DMS79 treated with DMSO at 0.1 percent for 48 hours (cell line): Measurements from ENCODE around the gene EPHA4.

Experiments
- DNase-seq: peaks from one replicate; lab custom pipeline; 2025; lab: John Stamatoyannopoulos, UW

The EPHA4 gene

DNA sequence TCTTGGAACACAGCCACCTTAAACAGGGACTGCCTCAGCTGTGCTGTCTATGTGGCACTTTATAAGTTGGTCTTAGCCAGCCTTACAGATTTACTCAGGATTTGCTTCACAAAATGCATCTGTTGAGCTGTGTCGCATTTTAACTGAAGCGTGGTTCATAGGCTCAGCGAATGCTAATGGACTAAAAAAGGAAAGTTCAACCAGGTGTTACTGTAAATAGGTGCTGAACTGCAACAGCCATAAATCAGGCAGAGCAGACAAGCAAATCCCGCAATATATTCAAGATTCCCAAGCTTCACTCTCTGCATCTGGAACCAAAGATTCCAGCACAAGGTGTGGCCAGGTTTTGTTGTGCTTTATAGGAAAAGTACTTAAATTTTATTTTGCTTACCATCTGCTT lies 130.0 kb downstream of the EPHA4 start:
- peak; percentile 94 for DNase-seq

DNA sequence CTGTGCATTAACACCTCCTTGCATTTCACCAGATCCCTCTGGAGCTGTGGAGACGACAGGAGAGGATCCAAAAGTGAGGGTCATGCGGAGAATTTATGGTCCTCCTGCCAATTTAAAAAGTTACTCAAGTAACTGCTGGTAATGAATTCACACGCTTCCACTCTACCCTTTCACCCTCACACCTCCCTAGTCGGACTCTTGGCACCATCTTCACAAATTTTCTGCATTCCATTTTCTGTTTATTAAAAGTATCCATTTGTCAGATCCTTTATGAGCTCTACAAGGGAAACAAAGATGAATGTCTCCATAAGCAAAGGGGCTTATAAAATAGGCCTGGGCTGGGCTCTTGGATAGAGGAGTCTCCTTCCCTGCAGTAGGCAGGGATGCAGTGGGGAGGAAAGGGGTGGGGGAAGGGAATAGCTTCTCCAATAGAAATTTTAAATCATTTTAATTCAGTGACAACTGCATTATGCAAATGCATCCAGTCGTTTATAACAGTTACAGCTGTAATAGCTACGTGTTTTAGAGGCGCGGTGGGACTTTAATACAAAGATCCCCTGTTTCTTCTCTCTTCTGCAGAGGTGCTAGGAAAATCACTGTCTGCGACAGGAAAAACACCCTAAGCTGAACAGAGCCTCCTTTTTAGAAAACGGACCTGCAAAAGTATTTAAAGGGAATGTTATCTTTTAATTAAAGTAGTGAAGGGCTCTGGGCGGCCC lies 132.2 kb downstream of the EPHA4 start:
- DNase-seq: no peak

DNA sequence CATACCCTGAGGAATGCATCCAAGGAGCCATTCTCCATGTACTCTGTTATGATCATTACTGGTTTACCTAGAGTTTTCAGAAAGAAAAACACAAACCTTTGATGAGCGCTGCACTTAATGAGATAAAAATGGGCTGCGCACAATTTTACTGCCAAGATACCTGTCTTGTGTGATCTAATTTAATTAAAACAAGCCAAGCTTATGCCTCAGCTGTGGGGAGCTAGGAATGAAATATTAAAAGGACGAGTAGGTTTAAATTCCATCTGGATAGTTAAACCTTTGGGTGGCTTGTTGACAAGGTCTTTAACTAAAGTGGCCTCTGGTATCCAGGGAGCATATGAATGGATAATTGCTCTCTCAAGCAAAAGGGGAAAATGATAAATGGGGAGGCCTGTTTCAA lies 135.0 kb downstream of the EPHA4 start:
- no peak for DNase-seq

DNA sequence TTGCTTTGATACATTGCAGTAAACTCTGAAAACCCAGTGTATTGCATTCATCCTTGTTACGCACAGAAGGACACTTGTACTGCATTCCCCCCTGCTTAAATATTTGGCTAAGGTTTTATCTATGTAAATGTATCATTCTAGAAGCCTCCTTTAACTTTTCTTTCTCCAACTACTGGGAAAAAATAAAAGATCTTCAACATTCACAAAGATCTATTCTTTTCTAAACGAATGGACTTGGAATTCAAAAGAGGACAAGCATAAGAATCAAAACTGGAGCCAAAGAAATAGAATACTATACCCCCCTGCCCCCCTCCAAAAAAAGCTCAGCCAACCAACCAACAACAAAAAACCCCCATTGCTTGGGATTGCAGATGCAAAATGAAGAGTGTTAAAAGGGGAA lies 136.9 kb downstream of the EPHA4 start:
- DNase-seq: no peak

DNA sequence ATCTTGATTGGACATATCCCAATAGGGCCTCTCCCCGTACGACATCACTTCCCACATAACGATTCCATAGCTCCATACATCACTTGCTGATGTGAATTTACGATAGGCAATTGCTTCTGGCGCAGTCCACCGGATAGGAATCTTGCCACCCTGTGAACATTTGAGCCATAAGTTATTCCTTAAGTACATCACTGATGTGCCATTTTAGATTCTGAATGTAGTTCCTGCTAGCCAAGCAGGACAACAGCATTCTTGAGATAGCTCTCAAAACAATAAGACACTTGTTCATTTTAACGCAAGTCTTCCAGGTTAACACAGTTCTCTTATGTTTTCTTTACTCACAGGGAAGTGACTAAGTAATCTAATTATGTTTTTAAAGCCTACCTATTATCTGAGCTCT lies 138.0 kb downstream of the EPHA4 start:
- no peak for DNase-seq

DNA sequence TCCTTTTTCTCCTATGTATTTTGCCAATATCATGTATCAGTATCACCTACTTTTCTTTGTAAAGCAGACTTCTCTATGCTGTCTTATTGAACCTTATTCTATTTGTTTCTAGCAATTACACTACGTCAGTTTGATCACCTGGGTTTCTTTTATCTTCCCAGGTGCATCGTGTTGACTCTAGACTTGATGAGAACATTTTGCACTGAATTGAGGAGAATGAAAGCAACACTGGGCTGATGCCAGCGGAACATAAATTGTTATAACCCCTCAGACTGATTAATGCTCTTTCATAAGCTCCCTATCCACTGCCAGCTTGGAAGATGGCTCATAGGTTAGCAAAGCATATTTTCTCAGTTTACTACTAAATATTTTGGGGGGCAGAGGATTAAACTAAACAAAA lies 140.6 kb downstream of the EPHA4 start:
- no peak for DNase-seq

DNA sequence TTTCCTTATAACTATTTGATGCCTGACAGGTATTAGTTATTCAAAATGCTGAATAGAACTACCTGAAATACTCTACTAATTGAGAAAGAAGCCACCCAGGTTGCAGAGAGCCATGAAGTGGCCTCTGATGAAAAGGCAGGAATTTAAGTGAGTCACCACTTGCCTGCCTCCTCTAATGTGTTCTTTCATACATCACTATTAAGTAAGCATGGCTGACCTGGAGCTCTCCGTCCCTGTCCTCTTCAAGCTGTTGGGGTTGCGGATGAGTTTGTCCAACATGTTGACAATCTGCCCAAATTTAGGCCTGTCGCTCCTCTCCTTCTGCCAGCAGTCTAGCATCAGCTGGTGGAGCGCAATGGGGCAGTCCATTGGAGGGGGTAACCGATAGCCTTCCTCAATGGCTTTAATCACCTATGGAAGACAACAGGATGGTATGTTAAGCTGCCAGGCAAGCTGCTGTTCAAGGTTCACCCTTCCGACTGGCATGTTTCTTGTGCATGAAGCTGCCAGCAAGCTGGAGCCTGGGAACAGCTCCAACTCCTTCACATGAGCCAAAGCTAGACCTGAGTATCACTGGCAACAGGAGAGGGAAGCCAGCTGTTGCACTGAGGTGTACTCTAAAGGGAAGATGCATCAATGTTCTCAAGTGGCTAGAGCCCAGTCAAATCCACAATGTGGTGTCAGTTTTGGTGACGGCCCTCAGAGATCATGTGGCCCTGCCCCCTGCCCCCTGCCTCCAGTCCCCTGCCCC lies 142.2 kb downstream of the EPHA4 start:
- peak; percentile 28 for DNase-seq

DNA sequence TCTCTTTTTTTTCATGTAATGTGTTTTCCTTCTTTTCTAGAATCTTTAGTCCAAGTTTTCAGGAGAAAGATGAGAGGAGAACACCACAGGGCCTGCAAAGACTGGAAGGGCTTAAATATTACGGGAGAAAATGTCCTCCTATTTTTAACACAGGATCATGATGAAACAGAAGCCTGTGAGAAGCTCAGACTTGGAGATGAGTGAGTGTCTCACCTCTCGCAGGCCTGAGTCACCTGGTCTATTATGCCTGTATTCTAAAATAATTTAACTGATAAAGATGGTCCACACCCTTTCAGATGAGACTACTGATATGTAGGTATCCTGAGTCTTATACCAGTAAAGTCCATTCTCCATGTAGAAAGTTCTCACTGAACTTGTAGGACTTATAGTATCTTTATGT lies 143.2 kb downstream of the EPHA4 start:
- no peak for DNase-seq

DNA sequence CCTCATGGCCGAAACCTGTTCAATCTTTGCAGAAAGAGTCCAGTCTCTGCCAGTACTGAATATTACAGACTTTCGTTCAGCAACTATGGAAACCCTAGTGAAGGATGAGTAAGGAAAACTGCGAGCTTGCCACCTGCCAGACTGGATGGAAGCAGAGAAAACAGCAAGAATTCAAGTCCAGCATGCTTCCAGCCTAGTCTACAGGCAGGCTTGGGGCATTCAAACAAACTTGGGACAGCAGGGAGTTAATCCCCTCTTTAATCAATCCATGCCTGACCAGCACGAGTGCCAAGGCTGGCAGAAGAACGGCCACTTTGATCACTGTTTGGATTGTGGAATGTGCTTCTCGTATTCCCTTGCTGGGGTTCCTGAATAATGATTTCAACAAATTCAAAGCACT lies 145.2 kb downstream of the EPHA4 start:
- no peak for DNase-seq

DNA sequence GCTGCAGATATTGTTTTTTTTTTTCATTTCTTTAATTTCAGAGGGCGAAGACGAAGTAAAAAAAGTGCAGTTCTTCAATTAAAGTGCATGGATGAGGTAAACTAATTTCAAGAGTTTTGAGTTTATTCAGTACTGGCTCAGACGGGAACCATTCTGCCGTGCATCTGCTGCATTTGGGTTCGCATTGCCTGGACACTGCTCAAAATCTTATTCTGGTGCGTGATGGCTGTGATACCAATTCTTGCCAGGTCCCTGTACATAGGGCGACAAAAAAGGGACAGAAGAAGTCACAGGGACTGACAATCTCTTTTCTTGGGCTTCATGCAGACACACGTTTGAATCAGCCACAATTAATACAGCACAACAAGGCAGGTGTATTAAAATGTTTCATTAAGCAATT lies 146.2 kb downstream of the EPHA4 start:
- DNase-seq: no peak

DNA sequence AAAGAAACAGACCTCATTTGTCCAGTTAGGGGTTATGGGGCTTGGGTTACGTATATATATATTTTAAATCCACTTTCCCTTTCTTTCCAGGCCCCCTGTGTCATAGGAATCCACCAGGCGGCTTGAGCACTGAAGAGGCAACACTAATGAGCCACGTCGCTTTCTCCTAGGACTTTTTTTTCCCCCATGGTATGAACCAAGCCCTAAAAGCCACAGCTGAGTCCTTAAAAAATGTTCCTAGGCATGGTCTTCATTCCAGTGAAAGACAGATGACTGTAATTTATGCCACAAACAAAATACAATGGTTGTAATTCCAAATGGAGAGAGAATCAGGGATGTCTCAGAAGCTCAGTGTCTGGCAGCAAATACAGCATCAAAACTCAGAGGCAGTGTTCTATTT lies 146.8 kb downstream of the EPHA4 start:
- no peak for DNase-seq

DNA sequence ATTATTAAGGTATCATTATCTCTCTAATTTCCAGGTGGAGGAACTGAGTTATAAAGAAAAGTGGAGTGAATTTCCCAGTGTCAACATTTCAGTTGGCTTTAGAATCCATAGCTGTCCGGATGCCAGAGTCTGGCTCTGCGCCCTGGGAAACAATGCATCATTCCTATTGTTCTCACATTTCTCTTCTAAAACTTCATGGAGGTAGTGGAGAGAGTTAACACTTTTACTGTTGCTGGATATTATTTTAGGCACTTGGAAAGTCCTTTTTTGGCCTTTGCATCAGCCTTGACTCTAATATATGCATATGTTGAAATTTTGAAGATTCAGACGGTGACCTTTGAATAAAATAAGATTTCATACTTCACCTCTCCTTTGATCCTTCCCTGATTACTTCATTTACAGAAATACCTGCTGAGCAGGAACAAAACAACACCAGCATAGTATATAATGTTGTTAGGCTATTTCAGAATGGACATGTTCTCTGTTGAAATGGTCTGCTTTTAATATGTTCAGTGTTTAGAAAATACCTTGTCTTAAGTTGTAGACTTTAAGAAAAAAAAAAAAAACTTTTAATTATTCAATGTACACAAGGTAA lies 148.8 kb downstream of the EPHA4 start:
- no peak for DNase-seq

DNA sequence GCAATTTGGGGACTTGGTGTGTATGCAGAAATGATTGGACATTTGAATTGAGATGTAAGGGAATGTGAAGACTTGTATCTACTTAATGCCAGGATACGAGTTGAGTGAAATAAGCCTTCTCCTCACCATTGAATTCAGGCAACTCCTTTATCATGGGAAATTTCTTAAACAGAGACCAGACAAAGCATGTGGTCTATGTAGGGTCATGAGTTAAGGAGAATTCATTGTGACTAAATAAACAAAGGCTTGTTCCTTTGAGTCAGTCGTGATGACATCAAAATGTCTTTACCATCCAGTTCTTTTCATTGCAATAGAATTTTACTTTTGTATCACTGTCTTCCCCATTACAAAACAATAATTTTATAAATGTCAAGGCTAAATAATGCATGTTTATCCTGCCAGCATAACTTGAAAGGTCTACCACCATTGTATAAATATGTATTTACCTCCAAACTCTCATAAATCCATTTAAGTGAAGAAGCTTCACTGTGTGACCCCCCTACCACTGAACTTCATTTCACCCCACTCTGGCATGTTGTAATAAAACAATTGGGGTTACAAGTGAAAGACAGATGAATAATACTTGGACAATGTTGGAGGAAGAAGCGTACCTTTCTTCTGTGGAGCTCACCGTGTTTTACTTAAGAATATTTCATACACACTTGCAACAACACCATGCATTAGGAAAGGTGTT lies 149.4 kb downstream of the EPHA4 start:
- DNase-seq: no peak

DNA sequence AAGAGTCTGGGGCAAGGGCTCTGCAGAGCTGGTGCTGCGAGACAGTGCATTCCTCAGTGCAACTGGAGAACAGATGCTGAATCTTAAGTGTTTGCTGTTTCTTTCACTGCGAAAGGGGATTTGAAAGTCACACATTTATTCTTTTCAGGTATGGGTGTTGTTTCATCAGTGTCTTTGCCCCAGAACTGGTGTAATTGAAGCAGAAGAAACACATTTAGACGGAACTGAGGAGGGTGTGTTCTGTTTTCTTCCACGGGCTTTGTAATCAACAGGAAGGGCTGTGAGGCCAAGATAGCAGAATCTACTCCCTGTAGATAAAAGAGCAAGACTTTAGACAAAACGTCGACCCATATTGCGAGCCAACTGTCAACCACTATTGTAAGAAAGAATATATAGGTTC lies 151.9 kb downstream of the EPHA4 start:
- DNase-seq: no peak

DNA sequence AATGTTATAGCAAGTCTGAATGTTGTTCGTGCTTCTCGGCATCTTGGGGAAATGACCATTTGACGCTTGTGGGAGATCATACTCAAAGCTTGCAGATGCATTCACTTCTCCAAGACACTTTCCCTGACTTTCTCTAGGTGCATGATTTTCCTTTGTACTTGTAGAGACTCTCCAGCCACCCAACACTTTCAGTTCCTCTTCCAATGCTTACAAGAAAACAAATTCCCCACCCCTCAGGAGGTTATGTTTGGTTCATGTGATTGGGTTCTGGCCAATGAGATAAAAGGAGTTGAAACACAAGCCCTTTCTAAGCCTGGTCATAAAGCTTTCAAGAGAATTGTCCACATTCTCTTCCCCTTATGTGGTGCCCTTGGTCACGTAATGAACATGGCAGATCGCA lies 156.3 kb downstream of the EPHA4 start:
- DNase-seq: no peak

DNA sequence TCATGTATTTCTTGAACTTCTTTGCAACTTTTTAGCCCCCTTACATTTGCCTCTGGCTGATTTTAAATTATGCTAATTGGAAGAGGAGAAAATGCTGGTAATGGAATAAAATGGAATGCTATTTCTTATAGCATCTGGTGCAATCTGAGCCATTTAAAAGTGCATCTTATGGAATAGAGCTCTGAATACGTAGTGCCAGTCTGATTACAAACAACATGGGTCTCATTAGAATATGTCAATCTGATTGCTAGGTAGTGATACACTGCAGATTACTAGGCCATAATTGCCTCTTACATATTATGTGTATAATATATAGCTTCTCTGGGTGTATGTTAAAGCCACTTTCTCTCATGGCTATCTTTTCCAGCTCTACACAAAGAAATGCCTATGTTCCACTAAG lies 159.1 kb downstream of the EPHA4 start:
- no peak for DNase-seq

DNA sequence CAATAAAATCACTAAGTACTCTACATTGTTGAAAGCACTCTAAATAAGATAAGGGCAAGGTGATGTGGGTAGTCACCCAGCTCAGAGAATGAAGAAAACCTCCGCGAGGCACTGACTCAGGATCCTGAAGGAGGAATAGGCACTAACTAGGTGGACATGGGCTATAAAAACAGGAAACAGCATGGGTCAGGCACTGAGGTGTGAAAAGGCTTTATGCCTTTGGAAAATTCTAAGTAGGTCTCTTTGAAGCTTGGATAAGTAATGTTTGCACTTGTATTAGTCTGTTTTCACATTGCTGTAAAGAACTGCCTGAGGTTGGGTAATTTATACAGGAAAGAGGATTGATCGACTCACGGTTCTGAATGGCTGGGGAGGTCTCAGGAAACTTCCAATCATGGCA lies 161.6 kb downstream of the EPHA4 start:
- DNase-seq: no peak

DNA sequence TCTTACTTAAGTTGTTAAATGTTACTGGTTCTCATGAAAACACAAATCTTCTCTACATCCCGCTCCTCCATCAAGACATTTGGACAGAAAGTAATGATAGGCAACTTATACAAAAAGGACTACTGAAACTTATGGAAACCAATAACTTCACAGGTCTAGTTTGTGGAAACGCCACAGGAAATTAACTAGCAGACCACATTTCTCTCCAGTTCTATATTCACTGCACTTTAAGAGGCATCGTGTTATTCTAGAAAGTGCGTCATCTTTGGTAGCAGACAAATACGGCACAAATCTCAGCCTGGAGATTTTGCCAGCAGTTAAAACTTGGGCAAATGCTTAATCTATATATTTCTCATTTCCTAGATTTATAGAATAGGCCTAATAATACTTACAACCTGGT lies 164.3 kb downstream of the EPHA4 start:
- DNase-seq: no peak

DNA sequence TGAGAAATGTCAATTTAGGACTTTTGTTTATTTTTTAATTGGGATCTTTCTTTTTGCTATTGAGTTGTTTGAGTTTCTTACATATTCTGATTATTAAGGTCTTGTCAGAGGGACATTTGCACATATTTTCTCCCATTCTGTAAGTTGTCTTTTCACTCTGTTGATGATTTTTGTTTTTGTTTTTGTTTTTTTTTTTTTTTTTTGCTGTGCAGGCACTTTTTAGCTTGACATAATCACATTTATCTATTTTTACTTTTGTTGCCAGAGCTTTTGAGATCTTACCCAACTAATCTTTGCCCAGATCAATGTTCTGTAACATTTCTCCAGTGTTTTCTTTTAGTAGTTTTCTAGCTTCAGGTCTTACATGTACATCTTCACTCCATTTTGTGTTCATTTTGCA lies 166.6 kb downstream of the EPHA4 start:
- DNase-seq: no peak

DNA sequence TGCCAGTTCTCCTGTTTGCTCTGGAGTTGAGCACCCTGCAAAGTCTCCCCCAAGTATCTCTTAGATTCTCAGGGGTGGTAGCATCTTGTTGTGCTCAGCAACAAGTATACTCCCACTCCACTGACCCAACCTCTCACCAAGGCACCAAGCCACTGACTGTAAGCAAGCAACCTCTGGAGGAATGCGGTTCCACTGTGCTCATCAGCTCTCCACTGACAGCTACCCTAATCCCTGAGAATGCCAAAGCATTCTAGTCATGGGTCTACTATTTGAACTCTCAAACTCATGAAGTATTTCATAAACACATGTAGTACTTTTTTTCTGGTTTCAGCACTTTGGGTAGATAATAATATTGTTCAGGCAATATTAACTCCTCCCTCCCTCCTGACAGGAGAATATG lies 170.0 kb downstream of the EPHA4 start:
- no peak for DNase-seq

DNA sequence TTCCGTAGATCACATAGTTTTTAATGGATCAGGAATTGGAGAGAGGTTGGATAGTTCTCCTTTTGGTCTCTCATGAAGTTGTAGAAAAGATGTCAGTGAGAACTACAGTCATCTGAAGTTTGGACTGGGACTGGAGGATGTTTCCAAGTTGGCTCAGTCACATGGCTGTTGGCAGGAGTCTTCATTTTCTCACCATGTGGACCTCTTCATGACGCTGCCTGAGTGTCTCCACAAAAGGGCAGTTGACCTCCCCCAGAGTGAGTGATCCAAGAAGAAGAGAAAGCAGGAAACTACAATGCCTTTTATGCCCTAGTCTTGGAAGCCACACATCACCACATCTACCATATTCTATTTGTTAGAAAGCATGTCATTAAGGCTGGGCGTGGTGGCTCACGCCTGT lies 171.7 kb downstream of the EPHA4 start:
- DNase-seq: no peak

DNA sequence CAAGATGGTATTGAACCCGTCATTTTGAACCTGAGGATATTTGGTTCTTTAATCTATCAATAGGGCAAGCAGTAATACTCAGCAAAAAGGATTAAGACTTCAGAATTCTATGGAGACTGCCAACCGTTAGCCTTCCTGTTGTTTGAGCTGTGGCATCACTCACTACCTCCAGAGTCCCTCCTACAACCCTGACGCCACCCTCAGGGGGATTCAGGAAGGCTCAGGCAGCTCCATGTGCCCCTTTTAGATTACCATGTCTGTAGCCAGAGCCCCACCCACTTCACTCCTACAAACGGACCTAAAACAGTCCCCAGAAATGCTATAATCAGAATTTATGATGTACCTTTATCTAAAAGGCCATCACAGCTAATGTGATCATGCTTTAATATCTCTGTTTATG lies 172.9 kb downstream of the EPHA4 start:
- no peak for DNase-seq

DNA sequence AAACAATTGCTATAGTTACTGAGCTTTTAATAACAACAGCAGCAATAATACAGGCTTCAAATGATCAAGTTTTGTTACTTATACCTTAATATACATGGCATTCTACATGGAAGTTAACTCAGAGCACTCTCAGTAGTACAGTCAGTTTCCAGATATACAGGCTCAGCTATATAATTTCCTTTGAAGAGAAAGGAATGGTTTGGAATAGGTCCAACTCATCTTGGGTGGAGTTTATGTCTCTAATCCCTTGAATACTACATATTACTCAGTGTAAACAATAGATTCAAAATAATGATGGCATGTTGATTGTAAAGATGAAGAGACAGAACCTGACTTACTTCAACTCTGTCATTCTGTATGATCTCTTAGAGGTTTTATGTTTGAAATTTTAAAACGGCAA lies 174.9 kb downstream of the EPHA4 start:
- no peak for DNase-seq
